Measurements from ENCODE around the gene APOBEC4. TPM values are rescaled to one million over a fixed set of nuclear protein-coding genes. Genes with fewer than 3 reads are reported as not detected.
A peak's percentile ranks its signal among the peaks of the same experiment; 100 is the strongest.
"Not testable (repeated sequence)": the region's sequence is repeated elsewhere in the genome, so short reads cannot be mapped to it uniquely, and the experiment has no call there.

APOBEC4 gene
- total RNA-seq, 1 donor = not detected

DNA sequence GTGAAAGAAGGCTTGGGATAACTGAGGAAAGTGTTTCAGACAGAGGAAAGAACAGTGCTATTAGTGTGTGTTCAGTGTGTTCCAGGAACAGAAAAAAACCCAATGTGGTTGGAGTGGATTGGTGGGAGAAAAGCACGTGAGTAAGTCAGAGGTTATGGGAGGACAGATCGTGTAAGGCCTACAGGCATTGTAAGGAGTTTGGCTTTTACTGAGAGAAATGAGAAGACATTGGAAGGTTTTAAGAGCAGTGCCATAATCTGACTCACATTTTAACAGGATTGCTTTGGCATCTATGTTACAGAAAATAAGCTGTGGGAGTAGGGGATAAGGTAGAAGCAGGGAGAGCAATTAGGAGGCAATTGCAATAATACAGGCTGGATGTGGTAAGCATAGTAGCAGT, 22.4 kb downstream of the APOBEC4 start:
- H3K4me3 ChIP-seq (ENCODE audit: low read depth, low read length) = peak overlapping the region; percentile 3
- peak; percentile 79 for DNase-seq (ENCODE audit: low read depth)
- TF ChIP-seq, protein P1, sequence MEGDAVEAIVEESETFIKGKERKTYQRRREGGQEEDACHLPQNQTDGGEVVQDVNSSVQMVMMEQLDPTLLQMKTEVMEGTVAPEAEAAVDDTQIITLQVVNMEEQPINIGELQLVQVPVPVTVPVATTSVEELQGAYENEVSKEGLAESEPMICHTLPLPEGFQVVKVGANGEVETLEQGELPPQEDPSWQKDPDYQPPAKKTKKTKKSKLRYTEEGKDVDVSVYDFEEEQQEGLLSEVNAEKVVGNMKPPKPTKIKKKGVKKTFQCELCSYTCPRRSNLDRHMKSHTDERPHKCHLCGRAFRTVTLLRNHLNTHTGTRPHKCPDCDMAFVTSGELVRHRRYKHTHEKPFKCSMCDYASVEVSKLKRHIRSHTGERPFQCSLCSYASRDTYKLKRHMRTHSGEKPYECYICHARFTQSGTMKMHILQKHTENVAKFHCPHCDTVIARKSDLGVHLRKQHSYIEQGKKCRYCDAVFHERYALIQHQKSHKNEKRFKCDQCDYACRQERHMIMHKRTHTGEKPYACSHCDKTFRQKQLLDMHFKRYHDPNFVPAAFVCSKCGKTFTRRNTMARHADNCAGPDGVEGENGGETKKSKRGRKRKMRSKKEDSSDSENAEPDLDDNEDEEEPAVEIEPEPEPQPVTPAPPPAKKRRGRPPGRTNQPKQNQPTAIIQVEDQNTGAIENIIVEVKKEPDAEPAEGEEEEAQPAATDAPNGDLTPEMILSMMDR (IDR thresholded peaks at IDR 0.05; ENCODE audit: insufficient read depth, low read length) = no peak

DNA sequence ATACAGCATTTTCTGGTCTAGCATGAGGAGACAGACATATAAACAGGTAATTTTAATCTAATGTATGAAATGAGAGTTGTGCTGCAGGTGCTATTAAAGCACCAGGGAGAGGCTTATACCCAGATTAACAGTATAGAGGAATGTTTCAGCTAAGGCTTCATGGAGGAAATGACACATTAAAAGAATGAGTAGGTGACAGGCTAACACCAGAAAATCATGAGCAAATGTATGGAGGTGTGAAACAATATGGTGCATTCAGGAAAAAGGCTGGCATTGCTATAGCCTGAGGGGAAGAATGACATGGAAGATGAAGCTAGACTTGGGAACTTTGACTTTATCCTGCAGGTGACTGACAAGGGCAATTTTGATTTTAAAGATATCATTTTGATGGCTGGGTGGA, 24.6 kb downstream of the APOBEC4 start:
- TF ChIP-seq, protein P1 (IDR thresholded peaks at IDR 0.05; ENCODE audit: insufficient read depth, low read length) = no peak
- DNase-seq (ENCODE audit: low read depth) = no peak
- H3K4me3 ChIP-seq (ENCODE audit: low read depth, low read length) = no peak overlapping the region

DNA sequence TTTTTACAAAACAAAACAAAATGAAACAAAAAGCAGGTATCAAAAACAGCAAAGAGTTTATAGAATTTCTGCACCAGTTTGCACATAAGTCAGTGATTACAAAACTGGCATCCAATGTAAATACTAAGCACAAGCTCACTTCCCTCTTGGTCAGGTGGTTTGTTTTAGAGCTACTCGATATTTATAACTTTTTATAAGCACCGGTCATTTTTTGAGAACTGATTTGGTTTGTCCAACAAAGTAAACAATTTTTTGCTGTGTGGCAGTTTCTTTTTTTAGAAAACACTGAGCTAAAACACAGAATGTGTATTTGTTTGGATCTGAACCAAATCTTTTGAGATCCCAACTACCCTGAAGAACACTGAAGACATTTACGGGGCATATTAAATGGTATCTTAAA, 26.9 kb downstream of the APOBEC4 start:
- not testable (repeated sequence) for DNase-seq (ENCODE audit: low read depth); H3K4me3 ChIP-seq (ENCODE audit: low read depth, low read length)

DNA sequence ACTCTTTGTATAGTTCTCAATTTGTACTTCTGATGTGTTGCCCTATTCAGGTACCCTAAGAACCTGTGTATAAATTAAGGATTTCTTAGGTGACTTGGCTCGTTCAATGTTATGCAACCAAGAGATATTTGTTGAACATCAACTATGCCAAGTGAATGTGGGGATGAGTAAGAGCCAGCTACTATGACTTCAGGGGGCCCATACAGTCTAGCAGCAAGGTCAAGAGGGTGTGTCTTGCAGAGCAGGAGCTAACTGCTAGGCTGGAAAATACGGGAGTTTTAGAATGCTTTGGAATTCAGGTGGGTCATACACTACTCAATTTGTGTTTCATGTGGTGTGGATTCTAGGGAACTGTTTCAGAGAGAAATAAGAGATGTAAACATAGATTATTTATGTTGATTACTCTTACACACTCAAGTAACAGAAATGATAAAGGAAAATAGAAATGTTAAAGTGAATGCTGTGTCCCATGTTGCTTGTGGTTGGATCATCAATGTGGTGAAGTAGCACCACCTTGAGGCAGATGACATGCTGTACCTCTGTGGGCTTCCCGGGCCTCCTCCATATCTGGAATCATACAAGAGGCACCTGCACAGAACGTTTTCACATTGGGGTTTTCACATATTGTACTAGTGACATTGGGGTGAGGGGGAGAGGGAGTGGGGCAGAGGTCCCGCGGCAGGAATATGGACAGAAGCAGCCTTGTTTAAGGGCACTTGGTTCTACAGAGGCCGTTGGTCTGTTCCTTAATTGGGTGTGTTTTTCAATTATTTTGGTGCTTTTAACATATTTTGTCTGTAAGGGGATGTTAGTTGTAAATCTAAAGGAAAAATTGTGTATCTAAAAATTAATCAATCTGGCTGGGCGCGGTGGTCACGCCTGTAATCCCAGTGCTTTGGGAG, 30.0 kb downstream of the APOBEC4 start:
- TF ChIP-seq, protein P1 (IDR thresholded peaks at IDR 0.05; ENCODE audit: insufficient read depth, low read length) = peak; percentile 82
- peak; percentile 83 for DNase-seq (ENCODE audit: low read depth)
- no peak overlapping the region for H3K4me3 ChIP-seq (ENCODE audit: low read depth, low read length)

DNA sequence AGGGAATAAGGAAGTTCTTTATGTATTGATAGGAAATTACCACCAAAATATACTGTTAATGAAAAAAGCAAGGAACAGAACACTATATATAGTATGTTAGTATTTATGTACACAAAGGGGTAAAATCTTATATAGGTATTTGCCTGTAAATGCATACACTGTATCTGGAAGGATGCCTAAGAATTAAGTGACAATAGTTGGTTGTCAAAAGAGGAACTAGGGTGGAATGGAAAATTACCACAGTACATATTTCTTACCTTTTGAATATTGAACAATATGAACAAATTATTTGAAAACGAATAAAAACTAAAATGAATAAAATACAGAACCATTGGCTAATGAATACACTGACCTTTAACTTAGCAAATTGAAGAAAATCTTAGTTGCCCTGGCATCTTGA, 31.1 kb downstream of the APOBEC4 start:
- TF ChIP-seq, protein P1 (IDR thresholded peaks at IDR 0.05; ENCODE audit: insufficient read depth, low read length) = no peak
- DNase-seq (ENCODE audit: low read depth) = no peak
- H3K4me3 ChIP-seq (ENCODE audit: low read depth, low read length) = no peak overlapping the region

DNA sequence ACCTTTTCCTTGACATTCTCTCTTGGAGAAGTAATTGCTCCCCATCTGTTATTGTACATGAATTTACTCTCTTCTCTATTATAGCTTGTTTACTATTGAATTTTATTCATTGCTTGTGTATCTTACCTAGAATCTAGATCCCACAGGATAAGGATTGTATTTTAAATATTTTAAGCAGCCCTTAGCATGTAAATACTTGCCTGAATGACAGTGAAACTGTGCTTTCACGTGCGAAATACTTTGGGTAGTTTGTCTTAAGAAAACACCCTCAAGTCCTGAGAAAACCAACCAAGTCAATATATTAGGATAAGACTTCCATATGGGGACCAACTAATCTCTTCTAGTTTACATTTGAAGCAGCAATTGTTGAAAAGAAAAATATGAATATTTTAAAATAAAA, 32.8 kb downstream of the APOBEC4 start:
- no peak overlapping the region for H3K4me3 ChIP-seq (ENCODE audit: low read depth, low read length)
- no peak for DNase-seq (ENCODE audit: low read depth)

DNA sequence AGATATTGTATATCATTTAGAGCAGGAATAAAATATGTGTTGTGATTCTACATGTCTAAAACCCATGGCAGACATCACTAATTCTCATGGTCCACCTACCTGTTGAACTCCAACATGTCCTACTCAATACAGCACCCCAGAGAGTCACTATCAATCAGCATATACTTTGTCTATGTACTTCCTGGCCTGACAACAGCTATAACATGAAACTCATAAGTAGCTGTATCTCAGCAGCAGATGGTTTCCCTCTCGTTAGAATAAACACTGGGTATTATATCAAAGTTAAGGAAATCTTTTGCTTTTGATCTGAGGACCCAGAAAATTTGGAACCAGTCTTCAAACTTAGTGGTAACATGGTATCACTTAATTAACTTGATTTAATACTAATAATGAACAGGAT, 33.3 kb downstream of the APOBEC4 start:
- DNase-seq (ENCODE audit: low read depth) = no peak
- no peak overlapping the region for H3K4me3 ChIP-seq (ENCODE audit: low read depth, low read length)
- TF ChIP-seq, protein P1 (IDR thresholded peaks at IDR 0.05; ENCODE audit: insufficient read depth, low read length) = no peak

More for the DNA sequence above, 32.8 kb downstream of the APOBEC4 start:
- TF ChIP-seq, protein P1 (IDR thresholded peaks at IDR 0.05; ENCODE audit: insufficient read depth, low read length) = no peak

DNA sequence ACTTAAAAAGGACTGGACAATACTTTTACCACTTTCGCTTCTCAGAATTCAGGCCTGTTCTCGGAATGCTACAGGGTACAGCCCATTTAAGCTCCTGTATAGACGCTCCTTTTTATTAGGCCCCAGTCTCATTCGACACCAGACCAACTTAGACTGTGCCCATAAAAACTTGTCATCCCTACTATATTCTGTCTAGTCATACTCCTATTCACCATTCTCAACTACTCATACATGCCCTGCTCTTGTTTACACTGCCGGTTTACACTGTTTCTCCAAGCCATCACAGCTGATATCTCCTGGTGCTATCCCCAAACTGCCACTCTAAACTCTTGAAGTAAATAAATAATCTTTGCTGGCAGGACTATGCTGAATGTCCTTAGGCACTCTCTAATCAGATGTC, 34.9 kb downstream of the APOBEC4 start:
- H3K4me3 ChIP-seq (ENCODE audit: low read depth, low read length); DNase-seq (ENCODE audit: low read depth): not testable (repeated sequence)

DNA sequence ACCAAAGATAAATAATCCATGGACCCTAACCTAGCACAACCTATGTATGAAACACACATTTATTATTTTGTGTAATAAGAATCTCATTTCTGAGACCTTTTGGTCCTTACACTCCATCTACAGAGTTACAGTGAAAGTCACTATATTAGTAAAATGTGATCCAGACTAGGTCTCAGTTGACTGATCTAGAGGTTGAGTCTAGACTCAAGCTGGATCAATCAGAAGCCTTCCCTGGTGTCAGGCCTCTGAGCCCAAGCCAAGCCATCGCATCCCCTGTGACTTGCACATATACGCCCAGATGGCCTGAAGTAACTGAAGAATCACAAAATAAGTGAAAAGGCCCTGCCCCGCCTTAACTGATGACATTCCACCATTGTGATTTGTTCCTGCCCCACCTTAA, 40.1 kb downstream of the APOBEC4 start:
- not testable (repeated sequence) for H3K4me3 ChIP-seq (ENCODE audit: low read depth, low read length); DNase-seq (ENCODE audit: low read depth)
